ENCODE data around the gene SPECC1L.

Gene SPECC1L

DNA sequence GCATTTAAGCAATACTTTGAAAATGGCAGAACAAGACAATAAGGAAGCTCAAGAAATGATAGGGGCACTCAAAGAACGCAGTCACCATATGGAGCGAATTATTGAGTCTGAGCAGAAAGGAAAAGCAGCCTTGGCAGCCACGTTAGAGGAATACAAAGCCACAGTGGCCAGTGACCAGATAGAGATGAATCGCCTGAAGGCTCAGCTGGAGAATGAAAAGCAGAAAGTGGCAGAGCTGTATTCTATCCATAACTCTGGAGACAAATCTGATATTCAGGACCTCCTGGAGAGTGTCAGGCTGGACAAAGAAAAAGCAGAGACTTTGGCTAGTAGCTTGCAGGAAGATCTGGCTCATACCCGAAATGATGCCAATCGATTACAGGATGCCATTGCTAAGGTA, 51.9 kb downstream of the SPECC1L start:
- DNase-seq (ENCODE audit: low read depth): no peak

DNA sequence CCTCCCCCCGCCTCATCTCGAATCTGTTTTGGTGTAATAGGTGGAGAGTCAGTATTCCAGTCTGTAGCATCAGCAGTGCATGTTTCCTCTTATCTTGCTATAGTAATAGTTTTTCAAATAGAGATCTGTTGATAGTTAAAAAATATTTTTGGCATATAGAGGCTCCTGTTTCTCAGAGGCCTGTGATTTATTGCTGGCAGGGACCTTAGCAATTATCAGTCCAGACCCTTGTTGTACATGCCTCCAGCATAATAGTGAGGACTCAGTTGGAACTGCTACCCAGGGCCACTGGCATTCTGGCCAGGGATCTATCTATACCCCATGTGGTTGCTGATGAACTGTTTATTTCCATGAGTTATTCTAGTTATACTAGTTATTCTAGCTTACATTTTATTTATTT, 52.6 kb downstream of the SPECC1L start:
- no peak for DNase-seq (ENCODE audit: low read depth)

DNA sequence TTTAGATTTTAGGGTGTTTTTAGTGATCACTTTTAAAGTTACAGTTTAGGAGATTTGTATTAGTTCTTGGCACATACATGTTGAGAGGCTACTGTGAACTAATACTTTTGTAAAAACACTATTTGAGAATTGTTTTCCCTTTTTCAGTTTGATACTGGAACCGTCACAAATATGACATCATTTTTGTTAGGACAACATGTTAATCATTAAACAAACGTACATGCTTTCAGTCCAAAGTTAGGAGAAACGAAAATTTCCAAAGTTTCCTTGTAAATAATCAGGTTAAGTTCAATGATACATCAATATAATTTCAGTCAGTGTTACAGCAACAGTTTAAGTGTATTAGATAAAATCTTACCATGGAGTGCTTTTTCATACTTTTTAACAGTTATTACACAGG, 53.1 kb downstream of the SPECC1L start:
- DNase-seq (ENCODE audit: low read depth): no peak

DNA sequence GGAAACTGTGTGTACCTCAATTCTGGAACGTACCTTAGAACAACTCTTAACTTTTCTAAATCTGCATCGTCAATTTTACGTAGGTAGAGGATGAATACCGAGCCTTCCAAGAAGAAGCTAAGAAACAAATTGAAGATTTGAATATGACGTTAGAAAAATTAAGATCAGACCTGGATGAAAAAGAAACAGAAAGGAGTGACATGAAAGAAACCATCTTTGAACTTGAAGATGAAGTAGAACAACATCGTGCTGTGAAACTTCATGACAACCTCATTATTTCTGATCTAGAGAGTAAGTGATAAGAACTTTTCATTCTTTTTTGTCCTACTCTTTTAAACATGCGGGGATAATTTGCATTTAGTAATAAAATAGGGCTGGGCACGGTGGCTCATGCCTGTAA, 53.5 kb downstream of the SPECC1L start:
- DNase-seq (ENCODE audit: low read depth): no peak

DNA sequence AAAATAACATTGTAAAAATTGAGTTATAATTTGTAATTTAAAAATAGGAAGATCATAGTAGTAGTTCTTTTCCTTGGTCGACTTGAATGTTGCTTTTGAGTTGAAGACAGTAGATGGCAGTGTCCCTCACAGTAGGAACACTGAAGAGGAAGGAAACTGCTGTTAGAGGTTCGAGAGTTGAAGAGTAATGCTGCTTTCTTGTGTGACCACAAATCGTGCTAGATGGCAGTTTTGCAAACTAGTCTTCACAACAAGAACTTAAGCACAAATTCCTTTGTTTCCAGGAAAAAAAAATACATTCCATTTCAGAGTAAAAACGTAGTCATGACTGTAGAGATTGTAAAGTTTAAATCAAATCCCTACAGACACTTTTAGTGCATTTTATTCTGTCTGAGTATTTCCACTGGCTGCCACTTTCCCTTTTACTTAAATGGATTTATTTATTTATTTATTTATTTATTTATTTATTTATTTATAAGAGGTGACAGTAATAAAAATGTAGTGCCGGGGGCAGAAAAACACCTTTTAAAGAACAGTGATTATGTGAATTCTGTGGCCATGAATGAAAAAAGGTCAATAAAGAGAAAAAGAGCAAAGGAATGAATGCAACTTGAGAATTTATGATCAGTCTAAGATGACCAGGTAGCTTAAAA, 54.6 kb downstream of the SPECC1L start:
- DNase-seq (ENCODE audit: low read depth): peak; percentile 79

DNA sequence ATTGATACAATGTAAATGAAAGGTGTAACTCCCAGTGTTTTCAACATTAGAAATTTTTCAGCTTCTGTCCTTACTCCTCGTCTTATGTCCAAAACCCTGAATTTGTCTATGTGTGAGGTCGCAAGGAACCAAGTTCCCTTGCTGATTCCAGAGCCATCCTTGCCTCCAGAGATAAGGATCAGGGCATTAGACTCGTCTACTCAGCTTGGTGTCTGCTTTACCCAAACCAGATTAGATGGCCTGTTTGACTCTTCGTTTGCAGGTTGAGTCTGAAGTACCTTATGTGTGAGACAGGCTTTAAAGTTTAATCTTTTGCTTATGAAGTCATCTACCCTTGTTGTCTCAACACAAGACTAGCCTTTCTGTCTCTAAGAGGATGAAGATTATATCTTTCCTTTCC, 55.6 kb downstream of the SPECC1L start:
- no peak for DNase-seq (ENCODE audit: low read depth)

DNA sequence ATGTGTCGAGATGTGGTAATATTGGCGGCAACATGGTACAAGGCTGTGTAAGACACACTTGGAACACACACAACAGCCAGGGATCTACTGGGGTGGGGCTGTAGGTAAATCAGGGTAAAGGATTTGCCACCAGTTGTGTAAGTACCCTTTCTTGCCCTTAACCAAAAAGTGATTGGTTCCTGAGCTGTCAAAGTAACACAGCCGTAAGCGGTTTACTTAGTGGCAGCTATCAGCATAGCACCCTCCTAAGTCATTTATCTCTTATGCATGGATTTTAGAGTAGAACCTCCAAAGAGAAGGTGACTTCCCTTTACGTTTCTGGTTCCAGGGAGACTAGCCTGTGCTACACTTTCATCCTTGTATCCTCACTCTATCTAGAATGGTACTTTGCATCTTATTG, 57.2 kb downstream of the SPECC1L start:
- DNase-seq (ENCODE audit: low read depth): no peak

DNA sequence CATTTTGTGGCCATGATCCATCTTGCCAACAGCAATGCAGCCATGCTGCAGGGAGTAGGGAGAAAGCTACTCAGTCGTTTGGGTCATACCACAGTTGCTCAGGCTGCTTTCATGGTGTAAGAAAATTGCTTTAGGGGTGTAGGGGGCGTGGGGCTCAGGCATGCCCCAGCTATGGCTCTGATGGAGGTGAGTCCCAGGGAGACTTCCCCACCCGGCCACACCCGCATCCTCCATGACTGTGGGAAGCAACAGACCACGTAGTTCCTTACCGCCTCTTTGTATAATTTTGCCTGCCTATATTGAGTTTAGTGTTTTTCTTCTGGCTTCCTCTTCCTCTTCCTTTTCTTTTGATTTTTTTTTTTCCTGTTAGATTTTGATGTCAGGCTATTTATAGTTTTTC, 58.8 kb downstream of the SPECC1L start:
- no peak for DNase-seq (ENCODE audit: low read depth)

DNA sequence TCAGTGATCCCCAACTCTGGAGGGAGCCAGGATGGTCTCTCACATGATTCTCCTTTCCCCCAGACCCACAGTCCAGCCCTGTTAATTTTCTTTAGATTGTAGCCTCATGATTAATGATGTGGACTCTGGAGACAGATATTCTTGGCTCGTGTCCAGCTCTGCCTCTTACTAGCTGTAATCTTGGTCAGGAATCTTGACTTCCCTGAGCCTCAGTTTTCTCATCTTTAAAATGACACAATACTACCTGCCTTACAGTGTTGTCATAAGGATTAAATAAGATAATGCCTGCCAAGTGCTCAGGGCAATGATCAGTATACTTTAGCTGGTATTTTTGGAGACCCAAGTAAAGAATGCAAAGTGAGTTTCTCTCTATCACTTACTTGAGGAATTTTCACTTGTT, 60.0 kb downstream of the SPECC1L start:
- no peak for DNase-seq (ENCODE audit: low read depth)

DNA sequence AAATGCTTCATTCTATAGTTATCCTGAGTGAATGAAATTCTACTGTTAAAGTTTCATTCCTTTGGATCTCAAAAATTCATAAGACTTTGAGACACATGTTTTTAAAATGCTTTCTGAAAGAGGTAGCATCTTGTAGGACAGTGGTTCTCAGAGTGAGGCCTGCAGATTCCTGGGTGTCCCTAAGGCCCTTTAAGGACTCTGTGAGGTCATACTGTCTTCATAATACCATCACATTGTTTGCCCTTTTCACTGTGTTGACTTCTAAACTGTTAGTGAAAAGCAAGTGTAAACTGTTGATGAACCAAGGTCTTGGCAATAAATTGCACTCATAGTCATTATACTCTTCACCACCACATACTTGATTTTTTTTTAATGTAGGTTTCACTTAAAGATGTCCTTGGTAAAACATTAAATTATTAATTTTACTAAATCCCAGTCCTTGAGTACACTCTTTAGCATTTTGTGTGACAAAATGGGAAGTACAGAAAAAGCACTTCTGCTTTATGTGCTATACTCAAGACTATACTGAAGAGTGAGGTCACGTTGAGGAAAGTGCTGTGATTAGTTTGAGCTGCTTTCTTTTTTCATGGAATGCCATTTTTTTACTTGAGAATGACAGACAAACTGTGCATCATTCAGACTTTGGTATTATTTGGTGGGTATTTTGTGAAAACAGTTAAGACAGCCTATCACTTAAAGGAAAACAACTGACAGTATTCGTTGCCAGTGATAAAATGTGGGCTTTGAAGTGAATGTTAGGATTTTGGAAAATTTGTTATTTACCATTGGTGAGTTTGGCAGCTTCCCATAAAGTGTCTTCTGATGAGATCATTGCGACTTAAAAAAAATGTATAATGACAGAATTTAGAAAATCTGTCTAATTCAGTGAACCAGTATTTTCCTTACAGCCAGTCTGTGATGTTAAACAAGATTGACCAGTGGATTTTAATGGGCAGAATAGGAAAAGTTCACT, 61.1 kb downstream of the SPECC1L start:
- DNase-seq (ENCODE audit: low read depth): no peak

DNA sequence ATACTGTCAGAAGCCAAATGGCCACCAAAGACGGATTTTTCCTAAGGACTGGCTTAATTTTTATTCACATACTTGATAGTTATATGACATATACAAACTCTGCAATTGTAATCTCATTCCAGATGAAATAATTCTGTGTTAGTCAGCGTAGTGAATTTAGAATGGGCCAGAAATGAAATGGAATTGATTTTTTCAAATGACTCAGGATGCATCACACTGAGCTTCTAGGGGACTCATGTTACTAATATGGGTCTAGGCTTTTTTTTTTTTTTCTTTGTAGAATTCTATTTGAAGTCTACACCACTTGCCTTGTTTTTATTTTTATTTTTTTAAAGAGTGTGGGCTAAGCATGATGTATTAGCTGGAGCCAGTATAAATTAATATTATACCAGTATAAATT, 62.7 kb downstream of the SPECC1L start:
- no peak for DNase-seq (ENCODE audit: low read depth)

DNA sequence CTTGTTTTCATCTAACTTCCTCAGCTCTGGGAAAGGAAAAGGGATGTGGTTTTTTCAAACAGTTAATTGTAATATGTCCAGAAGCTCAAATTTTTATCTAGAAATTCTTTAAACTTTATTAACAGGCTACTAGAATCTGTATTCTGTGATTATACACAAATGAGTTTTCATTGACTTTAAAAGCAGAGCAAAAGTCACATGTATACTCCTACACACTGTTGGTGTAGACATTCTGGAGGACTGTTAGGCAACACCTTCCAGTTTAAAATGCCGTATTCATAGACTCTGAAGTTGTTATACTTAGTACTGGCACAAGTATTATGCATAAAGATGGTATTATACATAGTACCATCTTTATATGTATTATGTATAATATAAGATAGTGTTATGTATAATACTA, 64.9 kb downstream of the SPECC1L start:
- no peak for DNase-seq (ENCODE audit: low read depth)

DNA sequence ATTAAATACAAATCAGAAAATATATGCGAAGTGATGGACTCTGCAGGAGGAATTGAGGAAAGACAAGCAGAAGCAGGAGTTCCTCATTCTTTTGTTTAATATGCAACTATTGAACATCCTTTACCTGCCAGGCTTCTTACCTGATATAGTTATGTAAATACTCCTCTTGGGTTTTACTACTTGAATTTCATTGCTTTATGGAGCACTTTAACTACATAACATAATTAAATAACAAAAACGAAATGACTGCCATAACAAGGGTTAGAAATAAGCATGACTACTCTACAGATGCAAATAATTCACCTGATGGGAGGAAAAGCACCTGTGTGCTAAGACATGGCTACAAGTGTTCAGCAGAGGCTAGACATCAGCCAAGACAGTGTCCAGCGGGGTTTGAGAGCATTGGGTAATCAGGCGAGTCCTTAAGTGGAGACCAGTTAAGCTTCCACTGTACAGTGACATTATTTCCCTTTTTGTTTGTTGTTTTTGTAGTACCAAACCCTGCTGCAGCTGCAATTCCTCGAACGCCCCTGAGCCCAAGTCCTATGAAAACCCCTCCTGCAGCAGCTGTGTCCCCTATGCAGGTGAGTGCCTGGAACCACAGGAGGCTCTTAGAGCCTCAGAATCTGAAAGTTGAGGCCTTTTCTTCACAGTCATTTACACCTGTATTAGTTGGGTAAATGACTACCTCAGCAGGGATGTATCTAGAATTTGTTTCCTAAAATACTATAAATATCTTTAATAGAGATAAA, 67.4 kb downstream of the SPECC1L start:
- DNase-seq (ENCODE audit: low read depth): no peak

DNA sequence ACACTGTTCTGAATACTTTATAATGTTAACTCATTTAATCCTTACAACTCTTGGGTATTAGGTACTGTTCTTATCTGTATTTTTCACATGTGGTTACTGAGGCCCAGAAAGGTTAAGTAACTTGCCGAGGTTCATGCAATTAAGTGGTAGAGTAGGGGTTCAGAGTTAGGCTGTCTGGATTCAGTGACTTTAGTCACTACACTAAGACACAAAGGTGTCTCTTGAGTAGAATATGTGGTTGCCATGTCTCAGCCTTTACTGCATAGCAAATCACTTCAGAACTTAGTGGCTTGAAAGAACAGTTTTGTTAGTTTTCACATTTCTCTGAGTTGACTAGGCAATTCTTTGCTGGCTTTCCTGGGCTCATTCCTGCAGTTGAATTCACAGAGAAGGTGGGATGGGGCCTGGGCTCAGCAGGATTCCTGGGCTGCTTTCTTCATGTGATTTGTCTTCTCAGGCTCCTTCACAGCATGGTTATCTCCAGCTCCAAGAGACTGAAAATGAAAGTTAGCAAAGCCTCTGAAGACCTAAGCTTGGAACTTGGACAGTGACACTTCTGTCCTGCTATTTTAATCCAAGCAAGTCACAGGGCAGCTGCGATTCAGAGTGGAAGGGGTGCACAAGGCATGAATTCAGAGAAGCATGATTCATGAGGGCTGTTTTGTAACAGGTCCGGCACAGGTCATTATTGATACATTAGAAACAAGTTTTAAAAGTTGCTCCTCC, 68.3 kb downstream of the SPECC1L start:
- no peak for DNase-seq (ENCODE audit: low read depth)

DNA sequence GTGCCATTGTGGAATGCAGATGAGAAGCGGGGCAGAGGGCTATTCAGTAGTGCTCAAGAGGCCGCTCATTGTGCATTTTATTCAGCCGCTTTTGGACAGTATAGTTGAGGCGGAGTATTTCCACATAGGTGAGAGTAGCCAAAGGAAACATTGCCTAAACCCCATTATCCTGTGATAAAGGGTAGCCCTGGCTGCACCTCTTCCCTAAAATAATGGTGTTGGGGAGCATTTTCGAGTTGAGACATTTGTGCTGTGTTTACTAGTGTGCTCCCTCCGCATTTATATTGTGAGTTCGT, 68.8 kb downstream of the SPECC1L start:
- no peak for DNase-seq (ENCODE audit: low read depth)

DNA sequence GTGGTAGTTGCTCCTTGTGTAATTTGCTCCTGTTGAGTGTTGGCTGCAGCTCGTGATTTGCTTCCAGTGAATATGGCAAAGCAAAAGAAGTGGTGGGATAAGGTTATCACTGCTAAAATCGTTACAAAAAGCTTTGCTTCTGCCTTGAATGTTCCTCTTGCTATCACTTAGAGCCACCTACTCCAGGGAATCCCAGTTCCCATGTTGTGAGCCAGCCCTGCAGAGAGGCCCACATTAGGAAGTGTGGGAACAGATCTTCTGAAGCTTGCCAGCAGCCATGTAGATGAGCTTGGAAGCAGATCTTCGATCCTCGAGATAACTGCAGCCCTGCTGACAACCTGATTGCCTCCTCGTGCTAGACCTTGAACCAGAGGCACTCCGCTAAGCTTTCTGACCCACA, 71.0 kb downstream of the SPECC1L start:
- no peak for DNase-seq (ENCODE audit: low read depth)

DNA sequence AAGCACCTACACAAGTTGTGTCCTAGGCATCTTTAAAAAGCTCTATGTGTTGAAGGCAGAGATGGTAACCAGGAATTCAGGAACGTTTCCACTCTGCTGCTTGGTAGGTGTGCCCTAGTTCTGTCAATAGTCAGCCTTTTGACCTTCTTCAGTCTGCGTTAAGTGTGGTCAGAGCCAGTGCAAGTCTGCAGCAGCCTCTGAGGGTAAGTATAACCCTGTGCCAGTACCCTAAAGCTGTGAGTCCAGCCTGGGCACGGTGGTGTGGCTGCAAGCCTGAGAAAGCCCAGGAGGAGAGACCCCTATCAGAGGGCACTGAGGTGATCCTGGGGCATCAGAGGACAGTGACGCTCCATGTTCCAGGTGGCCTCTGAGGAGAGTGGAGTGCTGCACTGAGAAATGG, 80.0 kb downstream of the SPECC1L start:
- no peak for DNase-seq (ENCODE audit: low read depth)

DNA sequence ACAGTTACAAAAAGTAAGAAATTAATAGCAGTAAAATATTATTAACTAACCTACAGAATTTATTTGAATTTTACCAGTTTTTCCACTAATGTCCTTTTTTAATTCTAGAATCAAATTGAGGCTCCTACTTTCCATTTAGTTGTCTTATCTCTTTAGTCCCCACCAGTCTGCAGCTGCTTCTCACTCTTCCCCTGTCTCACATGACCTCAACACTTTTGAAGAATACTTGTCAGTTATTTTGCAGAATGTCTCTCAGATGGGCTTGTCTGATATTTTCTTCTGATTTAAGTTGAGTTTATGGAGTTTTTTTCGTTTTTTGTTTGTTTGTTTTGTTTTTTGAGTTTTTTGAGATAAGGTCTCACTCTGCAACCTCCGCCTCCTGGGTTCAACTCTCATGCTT, 82.5 kb downstream of the SPECC1L start:
- DNase-seq (ENCODE audit: low read depth): no peak

DNA sequence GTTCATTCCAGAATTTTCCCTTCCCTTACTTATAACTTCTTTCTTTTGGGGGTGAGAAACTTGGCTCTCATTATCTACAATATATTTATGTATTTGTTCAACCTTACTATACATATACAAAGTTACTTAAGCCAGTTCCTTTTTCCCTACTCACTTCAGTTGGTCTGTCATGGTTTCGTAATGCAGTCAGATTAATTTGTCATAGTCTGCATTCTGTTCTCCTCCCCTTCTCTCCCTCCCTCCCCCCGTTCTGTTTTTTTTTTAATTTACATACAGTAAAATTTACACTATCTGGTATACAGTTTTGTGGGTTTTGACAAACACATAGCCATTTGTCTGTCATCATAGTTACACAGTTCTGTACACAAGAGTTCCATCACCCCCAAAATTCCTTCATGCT, 84.9 kb downstream of the SPECC1L start:
- no peak for DNase-seq (ENCODE audit: low read depth)

DNA sequence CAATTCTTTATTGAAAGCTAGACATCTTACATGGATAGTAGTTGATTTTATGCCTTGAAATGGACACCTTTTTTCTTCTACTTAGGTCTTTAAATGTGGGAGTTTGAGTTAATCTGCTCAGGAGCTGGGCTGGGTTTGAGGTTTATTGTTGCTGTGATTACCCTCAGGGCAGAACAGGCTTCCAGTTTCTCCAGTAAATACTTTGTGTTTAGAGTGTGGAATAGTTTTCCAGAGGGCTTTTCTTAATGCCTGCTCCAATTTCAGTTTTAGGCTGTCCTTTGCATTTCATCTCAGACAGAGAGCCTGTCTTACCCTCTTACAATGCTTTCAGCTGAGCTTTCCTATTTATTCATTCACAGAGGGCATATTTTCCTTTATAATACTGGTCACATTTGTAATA, 86.9 kb downstream of the SPECC1L start:
- DNase-seq (ENCODE audit: low read depth): no peak

DNA sequence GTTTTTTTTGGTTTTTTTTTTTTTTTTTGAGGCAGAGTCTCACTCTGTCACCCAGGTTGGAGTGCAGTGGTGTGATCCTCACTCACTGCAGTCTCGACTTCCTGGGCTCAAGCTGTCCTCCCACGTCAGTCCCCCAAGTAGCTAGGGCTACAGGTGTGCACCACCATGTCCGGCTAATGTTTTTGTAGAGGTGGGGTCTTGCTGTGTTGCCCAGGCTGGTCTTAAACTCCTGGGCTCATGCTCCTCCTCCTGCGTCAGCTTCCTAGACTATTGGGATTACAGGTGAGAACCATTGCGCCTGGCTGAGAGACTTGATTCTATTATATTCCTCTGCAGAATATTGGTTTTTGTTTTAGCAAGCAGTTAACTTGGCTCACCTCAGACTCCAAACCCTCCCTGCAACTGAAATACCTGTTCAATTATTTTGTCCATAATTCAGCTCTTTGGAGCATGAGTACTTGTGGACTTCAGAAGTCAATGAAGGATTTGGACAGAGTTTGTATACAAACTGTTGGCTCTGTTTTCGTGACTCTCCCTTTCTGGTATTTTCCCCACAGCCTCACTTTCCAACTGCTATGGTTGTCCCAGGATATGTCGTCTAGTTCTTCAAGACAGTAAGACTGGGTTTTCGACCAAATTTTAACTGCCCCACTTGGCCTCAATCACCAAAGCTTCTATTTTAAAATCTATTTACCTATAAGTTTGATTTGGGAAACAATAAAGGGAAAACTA, 87.6 kb downstream of the SPECC1L start:
- no peak for DNase-seq (ENCODE audit: low read depth)
